SK-N-SH (cell line): Measurements from ENCODE around the gene FAM200A.

ENCODE experiments used
- CTCF ChIP-seq: fragments of 200-600 bp; sonication (generic); IDR thresholded peaks from 2 replicates; pipeline ENCODE4 v1.6.1; 2017; ENCODE audit warnings: antibody characterized with exemption, mild to moderate bottlenecking, moderate library complexity
- EP300 ChIP-seq, 2 experiments: IDR thresholded peaks; 2 replicates each; pipeline versions ENCODE4 v1.4.0 to v1.6.1; 2012; ENCODE audit warnings: borderline replicate concordance in 1 of 2, low read depth in 1 of 2, low read length in 1 of 2
- FOXJ3 ChIP-seq: sonication (generic); formaldehyde crosslinking; IDR thresholded peaks from 2 replicates; pipeline ENCODE4 v1.5.1; 2020; ENCODE audit warnings: mild to moderate bottlenecking, missing genetic modification reagents
- MXI1 ChIP-seq: IDR thresholded peaks from 2 replicates; pipeline ENCODE4 v1.6.1; 2012; ENCODE audit warnings: mild to moderate bottlenecking, low read depth, low read length, improper control_type of control experiment
- NRF1 ChIP-seq: IDR thresholded peaks from 2 replicates; pipeline ENCODE4 v1.6.1; 2012; ENCODE audit warnings: low read depth, mild to moderate bottlenecking, low read length
- RFX5 ChIP-seq: IDR thresholded peaks from 2 replicates; pipeline ENCODE4 v1.6.1; 2012; ENCODE audit warnings: mild to moderate bottlenecking, improper control_type of control experiment, low read length
- RXRA ChIP-seq: IDR thresholded peaks from 2 replicates; pipeline ENCODE4 v1.4.0; 2012; ENCODE audit warnings: low read depth, mild to moderate bottlenecking, borderline replicate concordance
- TAF1 ChIP-seq: IDR thresholded peaks from 2 replicates; pipeline ENCODE4 v1.6.1; 2012; ENCODE audit warnings: low read depth, mild to moderate bottlenecking, low read length, moderate library complexity, borderline replicate concordance
- TF ChIP-seq, protein P1 (sequence below): IDR thresholded peaks from 2 replicates; pipeline ENCODE4 v1.4.0; 2012; ENCODE audit warnings: low read depth
- TF ChIP-seq, protein P2 (sequence below): IDR thresholded peaks from 2 replicates; pipeline ENCODE4 v1.4.0; 2012; ENCODE audit warnings: low read depth, borderline replicate concordance

DNA sequence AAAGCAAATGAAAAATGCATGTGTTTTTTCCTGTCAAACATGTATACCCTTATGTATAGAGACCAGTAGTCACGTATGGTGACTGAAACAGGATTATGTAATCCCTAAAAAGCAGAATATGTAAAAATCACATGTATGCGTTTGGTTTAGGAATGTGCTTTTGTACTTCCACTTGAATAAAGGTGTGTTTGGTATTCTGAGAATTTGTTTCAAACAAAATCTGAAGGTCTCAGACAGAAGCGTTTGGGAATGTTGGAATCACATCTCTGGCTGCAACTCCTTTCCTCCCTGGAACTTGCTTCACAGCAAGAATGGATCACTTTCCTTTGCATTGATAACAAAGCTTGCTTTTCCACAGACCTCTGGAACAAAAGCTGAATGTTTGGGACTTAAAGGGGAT, 24.3 kb upstream of the FAM200A start:
- TF ChIP-seq CTCF = no peak
- TF ChIP-seq EP300 (IDR thresholded peaks at IDR 0.05; ENCODE audit: borderline replicate concordance in 1 of 2, low read depth in 1 of 2, low read length in 1 of 2) = no peak
- no peak for TF ChIP-seq MXI1
- no peak for TF ChIP-seq RXRA
- no peak for TF ChIP-seq FOXJ3 (CRISPR knock-in tag)
- no peak for TF ChIP-seq RFX5
- no peak for TF ChIP-seq TAF1
- TF ChIP-seq NRF1 = no peak
- TF ChIP-seq, protein P1, sequence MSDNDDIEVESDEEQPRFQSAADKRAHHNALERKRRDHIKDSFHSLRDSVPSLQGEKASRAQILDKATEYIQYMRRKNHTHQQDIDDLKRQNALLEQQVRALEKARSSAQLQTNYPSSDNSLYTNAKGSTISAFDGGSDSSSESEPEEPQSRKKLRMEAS = no peak
- TF ChIP-seq, protein P2, sequence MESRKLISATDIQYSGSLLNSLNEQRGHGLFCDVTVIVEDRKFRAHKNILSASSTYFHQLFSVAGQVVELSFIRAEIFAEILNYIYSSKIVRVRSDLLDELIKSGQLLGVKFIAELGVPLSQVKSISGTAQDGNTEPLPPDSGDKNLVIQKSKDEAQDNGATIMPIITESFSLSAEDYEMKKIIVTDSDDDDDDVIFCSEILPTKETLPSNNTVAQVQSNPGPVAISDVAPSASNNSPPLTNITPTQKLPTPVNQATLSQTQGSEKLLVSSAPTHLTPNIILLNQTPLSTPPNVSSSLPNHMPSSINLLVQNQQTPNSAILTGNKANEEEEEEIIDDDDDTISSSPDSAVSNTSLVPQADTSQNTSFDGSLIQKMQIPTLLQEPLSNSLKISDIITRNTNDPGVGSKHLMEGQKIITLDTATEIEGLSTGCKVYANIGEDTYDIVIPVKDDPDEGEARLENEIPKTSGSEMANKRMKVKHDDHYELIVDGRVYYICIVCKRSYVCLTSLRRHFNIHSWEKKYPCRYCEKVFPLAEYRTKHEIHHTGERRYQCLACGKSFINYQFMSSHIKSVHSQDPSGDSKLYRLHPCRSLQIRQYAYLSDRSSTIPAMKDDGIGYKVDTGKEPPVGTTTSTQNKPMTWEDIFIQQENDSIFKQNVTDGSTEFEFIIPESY = no peak
